Osteocyte (in vitro differentiated cells): Measurements from ENCODE around the gene FAM98B. TPM values are rescaled to one million over a fixed set of nuclear protein-coding genes. Genes with fewer than 3 reads are reported as not detected.

Source experiments
- DNase-seq: peaks from one replicate; pipeline ENCODE4 v3.0.0; 2021; ENCODE audit warnings: mixed read lengths; ENCODE audit not compliant: unreplicated experiment; ENCODE audit errors: extremely low spot score
- H3K27ac Mint-ChIP-seq: one replicate; pipeline ENCODE4 v1.8.0; 2021; ENCODE audit warnings: mild to moderate bottlenecking, mixed read lengths; ENCODE audit not compliant: unreplicated experiment
- H3K27me3 Mint-ChIP-seq: one replicate; pipeline ENCODE4 v1.8.0; 2021; ENCODE audit warnings: mixed read lengths; ENCODE audit not compliant: unreplicated experiment
- H3K36me3 Mint-ChIP-seq: one replicate; pipeline ENCODE4 v1.8.0; 2021; ENCODE audit warnings: mixed read lengths; ENCODE audit not compliant: unreplicated experiment
- H3K4me1 Mint-ChIP-seq: one replicate; pipeline ENCODE4 v1.8.0; 2021; ENCODE audit warnings: mixed read lengths; ENCODE audit not compliant: unreplicated experiment
- H3K4me3 Mint-ChIP-seq: one replicate; pipeline ENCODE4 v1.8.0; 2021; ENCODE audit warnings: mild to moderate bottlenecking, moderate library complexity, mixed read lengths; ENCODE audit not compliant: unreplicated experiment
- H3K9me3 Mint-ChIP-seq: one replicate; pipeline ENCODE4 v1.8.0; 2021; ENCODE audit warnings: mixed read lengths; ENCODE audit not compliant: unreplicated experiment
- total RNA-seq: library from RNA; stranded (reverse); gene quantifications from 2 replicates; pipeline ENCODE4 v1.2.1, GENCODE V29; 2021
- TF ChIP-seq, protein P1 (sequence below): fragments of 200-600 bp; sonication (generic); IDR thresholded peaks from 2 replicates; pipeline ENCODE4 v1.5.0; 2021; ENCODE audit warnings: antibody characterized with exemption, mild to moderate bottlenecking, moderate library complexity

FAM98B gene
- total RNA-seq, 1 donor from 2014 or later, result 19.3 TPM

DNA sequence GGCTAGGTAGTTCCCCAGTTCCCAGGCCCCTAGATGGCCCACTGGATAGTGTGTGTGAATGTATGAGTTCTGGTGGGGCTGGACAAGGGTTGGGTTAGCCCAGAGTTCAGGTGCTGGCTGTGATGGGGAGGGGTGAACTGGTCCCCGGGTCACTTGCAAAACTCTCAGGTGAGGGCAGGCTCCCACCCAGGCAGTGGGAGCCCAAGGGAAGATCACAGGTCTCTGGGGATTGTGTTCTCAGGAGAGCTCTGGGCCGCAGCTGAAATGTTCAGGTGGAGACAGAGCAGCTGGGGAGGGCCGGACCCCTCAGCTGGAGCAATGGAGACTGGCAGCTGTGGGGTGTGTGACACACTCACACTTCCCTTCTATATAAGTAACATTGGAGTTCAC is 12.8 kb upstream of the FAM98B start:
- Mint-ChIP-seq H3K36me3 (no peaks in the 10 kb centered on the region), H3K4me1 (peaks cover 4% of the 10 kb centered on the region), H3K27ac (no peak overlapping the region), H3K4me3 (no peak overlapping the region), H3K27me3 (peaks cover 58% of the 10 kb centered on the region), H3K9me3 (no peaks in the 10 kb centered on the region)
- TF ChIP-seq, protein P1, sequence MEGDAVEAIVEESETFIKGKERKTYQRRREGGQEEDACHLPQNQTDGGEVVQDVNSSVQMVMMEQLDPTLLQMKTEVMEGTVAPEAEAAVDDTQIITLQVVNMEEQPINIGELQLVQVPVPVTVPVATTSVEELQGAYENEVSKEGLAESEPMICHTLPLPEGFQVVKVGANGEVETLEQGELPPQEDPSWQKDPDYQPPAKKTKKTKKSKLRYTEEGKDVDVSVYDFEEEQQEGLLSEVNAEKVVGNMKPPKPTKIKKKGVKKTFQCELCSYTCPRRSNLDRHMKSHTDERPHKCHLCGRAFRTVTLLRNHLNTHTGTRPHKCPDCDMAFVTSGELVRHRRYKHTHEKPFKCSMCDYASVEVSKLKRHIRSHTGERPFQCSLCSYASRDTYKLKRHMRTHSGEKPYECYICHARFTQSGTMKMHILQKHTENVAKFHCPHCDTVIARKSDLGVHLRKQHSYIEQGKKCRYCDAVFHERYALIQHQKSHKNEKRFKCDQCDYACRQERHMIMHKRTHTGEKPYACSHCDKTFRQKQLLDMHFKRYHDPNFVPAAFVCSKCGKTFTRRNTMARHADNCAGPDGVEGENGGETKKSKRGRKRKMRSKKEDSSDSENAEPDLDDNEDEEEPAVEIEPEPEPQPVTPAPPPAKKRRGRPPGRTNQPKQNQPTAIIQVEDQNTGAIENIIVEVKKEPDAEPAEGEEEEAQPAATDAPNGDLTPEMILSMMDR, result no peak
- no peak for DNase-seq

DNA sequence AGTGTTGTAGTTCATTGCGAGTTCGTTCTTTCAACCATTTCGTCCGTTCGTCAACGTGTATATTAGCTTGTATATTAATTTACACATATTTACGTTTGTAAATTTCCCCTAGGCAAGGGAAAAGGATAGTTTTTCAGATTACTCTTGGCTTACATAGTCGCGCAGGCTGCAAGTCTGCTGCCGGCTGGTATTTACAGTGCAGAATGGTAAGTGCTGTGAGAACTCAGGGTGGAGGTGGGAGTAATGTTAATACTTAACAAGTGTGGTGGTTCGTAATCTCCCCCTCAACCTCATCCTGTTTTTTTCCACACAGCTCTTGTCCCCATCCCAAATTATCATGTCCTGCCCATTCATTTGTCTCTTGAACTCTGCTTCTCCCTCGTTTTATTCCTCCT is 766 bp downstream of the FAM98B start:
- no peaks in the 10 kb centered on the region for H3K9me3 Mint-ChIP-seq
- no peak for DNase-seq
- H3K36me3 Mint-ChIP-seq, result no peaks in the 10 kb centered on the region
- peak overlapping the region; percentile 98 for H3K27ac Mint-ChIP-seq
- H3K4me3 Mint-ChIP-seq, result peak overlapping the region; percentile 98
- peaks cover 8% of the 10 kb centered on the region for H3K4me1 Mint-ChIP-seq
- peaks cover 25% of the 10 kb centered on the region for H3K27me3 Mint-ChIP-seq
- TF ChIP-seq, protein P1, result no peak

DNA sequence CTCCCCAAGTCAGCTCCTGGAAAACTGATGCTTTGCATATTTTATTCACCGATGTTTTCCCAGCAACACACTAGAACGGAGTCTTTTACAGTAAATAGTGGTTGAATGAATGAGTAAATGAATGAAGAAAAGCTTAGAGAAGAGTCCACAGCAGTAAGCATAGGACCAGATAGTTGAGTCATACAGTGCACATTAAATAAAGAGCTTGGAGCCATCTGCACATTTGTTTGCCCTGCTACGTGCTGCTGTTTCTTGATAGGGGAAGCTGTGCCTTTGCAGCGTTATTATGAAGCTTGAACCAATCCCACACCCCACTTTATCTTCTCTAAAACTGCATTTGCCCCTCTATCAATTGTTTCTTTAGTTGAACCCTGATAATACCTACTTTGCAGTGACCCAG is 1.2 kb downstream of the FAM98B start:
- Mint-ChIP-seq H3K4me3 (peak overlapping the region; percentile 98), H3K27ac (peak overlapping the region; percentile 98), H3K27me3 (peaks cover 21% of the 10 kb centered on the region), H3K9me3 (no peaks in the 10 kb centered on the region), H3K4me1 (peaks cover 9% of the 10 kb centered on the region), H3K36me3 (no peaks in the 10 kb centered on the region)
- TF ChIP-seq, protein P1, result no peak
- no peak for DNase-seq

DNA sequence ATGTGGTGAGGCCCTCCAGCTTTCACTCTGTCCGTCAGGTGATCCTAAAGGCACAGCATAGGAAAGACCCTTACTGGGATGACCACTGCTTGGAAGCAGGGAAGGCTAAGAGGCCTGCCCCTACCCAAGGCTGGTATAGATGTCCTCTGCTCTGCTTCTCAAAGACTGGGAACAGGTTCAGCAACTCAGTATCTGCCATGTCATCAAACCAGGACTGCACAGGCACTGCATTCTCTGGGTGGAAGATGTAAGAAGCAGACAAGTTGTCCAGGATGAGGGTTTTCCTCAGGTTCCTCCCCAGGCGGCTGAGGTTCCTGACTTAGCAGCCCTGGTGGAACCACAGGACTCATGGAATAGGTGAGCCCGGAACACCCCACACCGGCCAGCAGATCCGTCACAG is 4.7 kb downstream of the FAM98B start:
- TF ChIP-seq, protein P1, result no peak
- Mint-ChIP-seq H3K36me3 (no peaks in the 10 kb centered on the region), H3K27ac (no peak overlapping the region), H3K27me3 (no peaks in the 10 kb centered on the region), H3K4me3 (no peak overlapping the region), H3K4me1 (peaks cover 16% of the 10 kb centered on the region), H3K9me3 (no peaks in the 10 kb centered on the region)
- DNase-seq, result no peak

DNA sequence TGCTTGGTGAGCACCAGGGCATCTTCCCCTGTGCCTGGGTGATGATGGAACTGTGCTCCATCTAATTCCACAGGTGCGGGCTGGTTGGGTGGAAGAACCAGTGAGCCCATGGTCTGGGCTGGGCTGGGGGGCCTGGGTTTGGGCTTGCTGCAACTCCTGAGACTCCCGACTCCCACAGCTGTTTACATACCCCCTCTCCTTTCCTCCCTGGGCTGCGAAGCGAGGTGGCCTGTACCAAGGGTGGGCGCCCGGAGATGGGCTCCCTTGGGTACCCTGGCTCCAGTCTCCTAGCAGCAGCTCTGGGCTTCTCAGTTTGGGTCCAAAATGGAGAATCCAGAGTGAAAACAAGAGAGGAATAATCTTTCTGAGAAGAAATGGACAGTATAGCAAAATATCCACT is 5.6 kb downstream of the FAM98B start:
- H3K27ac Mint-ChIP-seq, result no peak overlapping the region

More for the DNA sequence above, 5.6 kb downstream of the FAM98B start:
- H3K4me1 Mint-ChIP-seq, result peaks cover 16% of the 10 kb centered on the region
- no peaks in the 10 kb centered on the region for H3K27me3 Mint-ChIP-seq
- TF ChIP-seq, protein P1, result no peak
- H3K36me3 Mint-ChIP-seq, result no peaks in the 10 kb centered on the region
- H3K9me3 Mint-ChIP-seq, result no peaks in the 10 kb centered on the region
- DNase-seq, result no peak
- no peak overlapping the region for H3K4me3 Mint-ChIP-seq
